Testis (tissue), 3 donors: Measurements from ENCODE around the gene ALPK1. TPM values are rescaled to one million over a fixed set of nuclear protein-coding genes. Genes with fewer than 3 reads are reported as not detected.
"Not testable (repeated sequence)": the region's sequence is repeated elsewhere in the genome, so short reads cannot be mapped to it uniquely, and the experiment has no call there.

Source experiments
- DNase-seq: peaks from one replicate; pipeline ENCODE4 v3.0.0-alpha.2; 2019
- H3K27ac ChIP-seq, 2 donors: fragments of 200-600 bp; sonication (generic); one replicate each; pipeline ENCODE4 v1.5.1; 2019
- H3K27me3 ChIP-seq: fragments of 200-600 bp; sonication (generic); one replicate; pipeline ENCODE4 v1.5.1; 2019
- H3K36me3 ChIP-seq: fragments of 200-600 bp; sonication (generic); one replicate; pipeline ENCODE4 v1.5.1; 2017; ENCODE audit warnings: low read depth; ENCODE audit errors: missing control alignments
- H3K4me1 ChIP-seq: fragments of 200-600 bp; sonication (generic); one replicate; pipeline ENCODE4 v1.5.1; 2019
- H3K4me3 ChIP-seq, 2 donors: fragments of 200-600 bp; sonication (generic); one replicate each; pipeline ENCODE4 v1.5.1; 2017 to 2019
- H3K9me3 ChIP-seq: fragments of 200-600 bp; sonication (generic); one replicate; pipeline ENCODE4 v1.5.1; 2017
- POLR2A ChIP-seq: fragments of 450-650 bp; IDR thresholded peaks from one replicate; pipeline ENCODE4 v1.6.1; 2017; ENCODE audit warnings: antibody characterized with exemption, mild to moderate bottlenecking, moderate library complexity
- WGBS, 2 donors: methylation state at CpG; one replicate each; pipeline ENCODE4 v1.1.5; 2018; 5-methylcytosine and 5-hydroxymethylcytosine counted together
- intact Hi-C: fragments of 100-400 bp; cut with DNase I; formaldehyde crosslinking; loops from one replicate; pipeline ENCODE4 v1.15.1; 2023; ENCODE audit warnings: low total_unique reads
- polyA plus RNA-seq: library from polyadenylated mRNA; stranded (reverse); fragments of 350-450 nt; fragmentation: Illumina TruSeq; extraction: RNeasy Lipid Tissue Mini Kit (QIAGEN cat#74804); gene quantifications from one replicate; pipeline ENCODE4 v1.2.3, GENCODE V29; 2014; ENCODE audit warnings: low read depth, low replicate concordance; ENCODE audit not compliant: insufficient read depth
- total RNA-seq, 2 donors: library from RNA; depleted of rRNA; stranded (reverse); fragments of >200 nt; gene quantifications; one replicate each; pipeline ENCODE4 v1.2.3, GENCODE V29; 2016
- TF ChIP-seq, protein P1 (sequence below), 3 experiments: fragments of 450-650 bp in 2 of 3; fragments of 200-600 bp in 1 of 3; sonication (generic) in 1 of 3; IDR thresholded peaks; one replicate each; pipeline ENCODE4 v1.5.1; 2016 to 2019; ENCODE audit warnings: antibody characterized with exemption in 3 of 3, mild to moderate bottlenecking in 2 of 3, moderate library complexity in 1 of 3

Gene ALPK1
- total and polyA plus RNA-seq, 3 donors from 2014 or later: 5.2 to 12.5 (median 9.7) TPM

DNA sequence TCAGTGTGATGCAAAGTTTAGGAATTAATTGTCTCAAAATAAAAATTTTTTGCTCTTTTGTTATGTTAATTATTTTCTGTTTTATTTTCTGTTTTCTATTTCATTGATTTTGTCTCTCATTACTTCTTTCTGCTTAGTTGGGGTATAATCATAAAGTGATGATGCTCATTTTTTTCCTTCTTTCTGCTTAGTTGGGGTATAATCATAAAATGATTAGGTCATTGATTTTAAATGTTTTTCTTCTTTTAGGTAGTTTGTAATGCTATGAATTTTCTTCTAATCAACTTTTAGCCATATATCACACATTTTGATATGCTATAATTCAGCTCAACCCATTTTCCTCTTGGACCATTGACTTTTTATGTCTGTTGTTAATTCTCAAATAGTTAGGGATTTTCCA, 175.1 kb downstream of the ALPK1 start:
- no peaks in the 10 kb centered on the region for H3K9me3 ChIP-seq
- TF ChIP-seq, protein P1, sequence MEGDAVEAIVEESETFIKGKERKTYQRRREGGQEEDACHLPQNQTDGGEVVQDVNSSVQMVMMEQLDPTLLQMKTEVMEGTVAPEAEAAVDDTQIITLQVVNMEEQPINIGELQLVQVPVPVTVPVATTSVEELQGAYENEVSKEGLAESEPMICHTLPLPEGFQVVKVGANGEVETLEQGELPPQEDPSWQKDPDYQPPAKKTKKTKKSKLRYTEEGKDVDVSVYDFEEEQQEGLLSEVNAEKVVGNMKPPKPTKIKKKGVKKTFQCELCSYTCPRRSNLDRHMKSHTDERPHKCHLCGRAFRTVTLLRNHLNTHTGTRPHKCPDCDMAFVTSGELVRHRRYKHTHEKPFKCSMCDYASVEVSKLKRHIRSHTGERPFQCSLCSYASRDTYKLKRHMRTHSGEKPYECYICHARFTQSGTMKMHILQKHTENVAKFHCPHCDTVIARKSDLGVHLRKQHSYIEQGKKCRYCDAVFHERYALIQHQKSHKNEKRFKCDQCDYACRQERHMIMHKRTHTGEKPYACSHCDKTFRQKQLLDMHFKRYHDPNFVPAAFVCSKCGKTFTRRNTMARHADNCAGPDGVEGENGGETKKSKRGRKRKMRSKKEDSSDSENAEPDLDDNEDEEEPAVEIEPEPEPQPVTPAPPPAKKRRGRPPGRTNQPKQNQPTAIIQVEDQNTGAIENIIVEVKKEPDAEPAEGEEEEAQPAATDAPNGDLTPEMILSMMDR (IDR thresholded peaks at IDR 0.05): no peak
- no peak for TF ChIP-seq POLR2A
- no peak for DNase-seq
- no peak overlapping the region for H3K4me3 ChIP-seq
- no peak overlapping the region for H3K27ac ChIP-seq
- no peaks in the 10 kb centered on the region for H3K27me3 ChIP-seq
- H3K4me1 ChIP-seq: no peaks in the 10 kb centered on the region
- intact Hi-C loops: no loop called here
- no peaks in the 10 kb centered on the region for H3K36me3 ChIP-seq

- Histone ChIP-seq H3K4me3 (no peak overlapping the region), H3K27ac (no peak overlapping the region), H3K27me3 (no peaks in the 10 kb centered on the region), H3K4me1 (no peaks in the 10 kb centered on the region), H3K36me3 (no peaks in the 10 kb centered on the region), H3K9me3 (no peaks in the 10 kb centered on the region)
- TF ChIP-seq POLR2A: no peak
- TF ChIP-seq, protein P1 (IDR thresholded peaks at IDR 0.05): no peak
- WGBS, 2 donors: 90 to 91% methylated on average over 2 of the region's 2 CpGs
- no peak for DNase-seq
- intact Hi-C loops: no loop called here
These were observed 176.8 kb downstream of the ALPK1 start for GRCh38 chr4:112473985-112474384.

DNA sequence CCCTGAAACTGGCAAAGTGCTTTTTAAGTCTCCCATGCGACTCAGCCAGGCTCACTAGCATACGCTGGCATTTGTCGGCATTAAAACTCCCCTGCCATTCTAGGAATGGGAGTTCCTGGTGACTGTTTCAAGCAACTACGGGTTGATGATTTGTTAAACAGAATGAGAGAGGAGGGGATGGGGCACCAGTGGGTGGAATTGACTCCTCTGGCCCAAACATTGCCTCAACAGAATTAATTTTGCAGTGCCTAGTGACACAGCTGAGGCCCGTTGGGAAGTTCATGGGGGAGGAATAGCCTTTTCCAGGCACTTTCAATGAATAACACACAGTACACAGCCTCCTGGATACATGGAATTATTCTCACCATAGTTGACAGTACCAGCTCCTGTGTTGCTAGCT, 188.8 kb downstream of the ALPK1 start:
- Histone ChIP-seq H3K4me1 (no peaks in the 10 kb centered on the region), H3K36me3 (no peaks in the 10 kb centered on the region), H3K9me3 (no peaks in the 10 kb centered on the region), H3K27me3 (no peaks in the 10 kb centered on the region), H3K4me3 (no peak overlapping the region), H3K27ac (no peak overlapping the region)
- intact Hi-C loops: no loop called here
- WGBS, 2 donors: 64 to 71% methylated on average over 5 of the region's 5 CpGs
- no peak for DNase-seq
- TF ChIP-seq, protein P1 (IDR thresholded peaks at IDR 0.05): no peak
- no peak for TF ChIP-seq POLR2A

DNA sequence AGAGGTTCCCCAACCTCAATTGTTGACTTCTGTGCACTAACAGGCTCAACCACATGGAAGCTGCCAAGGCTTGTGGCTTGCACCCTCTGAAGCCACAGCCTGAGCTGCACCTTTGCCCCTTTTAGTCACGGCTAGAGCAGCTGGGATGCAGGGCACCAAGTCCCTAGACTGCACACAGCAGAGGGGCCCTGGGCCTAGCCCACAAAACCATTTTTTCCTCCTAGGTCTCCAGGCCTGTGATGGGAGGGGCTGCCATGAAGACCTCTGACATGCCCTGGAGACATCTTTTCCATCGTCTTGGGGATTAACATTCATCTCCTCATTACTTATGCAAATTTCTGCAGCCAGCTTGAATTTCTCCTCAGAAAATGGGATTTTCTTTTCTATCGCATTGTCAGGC, 193.6 kb downstream of the ALPK1 start:
- 87 to 88% methylated on average over 3 of the region's 3 CpGs for WGBS, 2 donors
- H3K9me3 ChIP-seq, H3K4me3 ChIP-seq, H3K27ac ChIP-seq, H3K27me3 ChIP-seq, intact Hi-C loops, H3K4me1 ChIP-seq, H3K36me3 ChIP-seq, DNase-seq: not testable (repeated sequence)

Other genes with a start within 250 kb of the ALPK1 start
- 1 to 10 TPM; 4.7 to 6.2 TPM for gene FAM241A, start 151.9 kb upstream of the ALPK1 start, total RNA-seq
- 5.7 TPM for gene FAM241A, start 151.9 kb upstream of the ALPK1 start, polyA plus RNA-seq
- gene AP1AR, start 65.6 kb upstream of the ALPK1 start, total RNA-seq: 10 to 100 TPM; 24.6 to 29.4 TPM
- 22.6 TPM for gene AP1AR, start 65.6 kb upstream of the ALPK1 start, polyA plus RNA-seq
- 1 to 10 TPM; 1.7 to 2.8 TPM for gene TIFA, start 11.5 kb upstream of the ALPK1 start, total RNA-seq
- 3.3 TPM for gene TIFA, start 11.5 kb upstream of the ALPK1 start, polyA plus RNA-seq
- gene NEUROG2, start 218.8 kb downstream of the ALPK1 start, total RNA-seq: 1 to 10 TPM in 1 of 2 donors, under 1 TPM in 1; 0.62 to 3.8 TPM
- gene NEUROG2, start 218.8 kb downstream of the ALPK1 start, polyA plus RNA-seq: 4.1 TPM